Mesothelial cell of epicardium (in vitro differentiated cells): Measurements from ENCODE around the gene ST8SIA4. TPM values are rescaled to one million over a fixed set of nuclear protein-coding genes. Genes with fewer than 3 reads are reported as not detected.

ENCODE experiments used
- DNase-seq, 2 experiments: peaks; one replicate each; pipeline ENCODE4 v3.0.0; 2021; ENCODE audit warnings: low spot score in 2 of 2; ENCODE audit not compliant: unreplicated experiment in 2 of 2
- H3K27ac Mint-ChIP-seq: 2 replicates; pipeline ENCODE4 v1.8.0; 2021; ENCODE audit warnings: mixed read lengths
- H3K27me3 Mint-ChIP-seq: 2 replicates; pipeline ENCODE4 v1.8.0; 2021; ENCODE audit warnings: low read depth, mixed read lengths
- H3K36me3 Mint-ChIP-seq: 2 replicates; pipeline ENCODE4 v1.8.0; 2021; ENCODE audit warnings: mixed read lengths
- H3K4me1 Mint-ChIP-seq: 2 replicates; pipeline ENCODE4 v1.8.0; 2021; ENCODE audit warnings: mixed read lengths
- H3K4me3 Mint-ChIP-seq: 2 replicates; pipeline ENCODE4 v1.8.0; 2021; ENCODE audit warnings: mild to moderate bottlenecking, moderate library complexity, mixed read lengths
- H3K9me3 Mint-ChIP-seq: 2 replicates; pipeline ENCODE4 v1.8.0; 2021; ENCODE audit warnings: mixed read lengths
- CTCF ChIP-seq: fragments of 200-600 bp; sonication (generic); IDR thresholded peaks from one replicate; pipeline ENCODE4 v1.5.0; 2021; ENCODE audit warnings: antibody characterized with exemption; ENCODE audit not compliant: unreplicated experiment
- total RNA-seq: library from RNA; stranded (reverse); gene quantifications from 3 replicates; pipeline ENCODE4 v1.2.1, GENCODE V29; 2021

ST8SIA4 gene
- total RNA-seq, 1 donor from 2014 or later = 9.6 TPM

GRCh38 chr5:100802208-100802607 is 100.9 kb downstream of the ST8SIA4 start:
- no peak overlapping the region for H3K4me3 Mint-ChIP-seq
- TF ChIP-seq CTCF = no peak
- H3K27me3 Mint-ChIP-seq = no peaks in the 10 kb centered on the region
- H3K4me1 Mint-ChIP-seq = peaks cover 6% of the 10 kb centered on the region
- H3K9me3 Mint-ChIP-seq = peaks cover 4% of the 10 kb centered on the region
- no peak for DNase-seq
- H3K27ac Mint-ChIP-seq = no peak overlapping the region
- H3K36me3 Mint-ChIP-seq = no peaks in the 10 kb centered on the region

- no peak for TF ChIP-seq CTCF
- peaks cover 4% of the 10 kb centered on the region for H3K9me3 Mint-ChIP-seq
- H3K4me1 Mint-ChIP-seq = no peaks in the 10 kb centered on the region
- H3K4me3 Mint-ChIP-seq = no peak overlapping the region
- H3K36me3 Mint-ChIP-seq = no peaks in the 10 kb centered on the region
- H3K27ac Mint-ChIP-seq = no peak overlapping the region
- no peaks in the 10 kb centered on the region for H3K27me3 Mint-ChIP-seq
- no peak for DNase-seq
Observed at GRCh38 chr5:100800562-100800961, 102.5 kb downstream of the ST8SIA4 start.

GRCh38 chr5:100799166-100799565 is 103.9 kb downstream of the ST8SIA4 start:
- no peak for TF ChIP-seq CTCF
- no peaks in the 10 kb centered on the region for H3K27me3 Mint-ChIP-seq
- no peak overlapping the region for H3K4me3 Mint-ChIP-seq
- H3K36me3 Mint-ChIP-seq = no peaks in the 10 kb centered on the region
- H3K9me3 Mint-ChIP-seq = peaks cover 4% of the 10 kb centered on the region
- DNase-seq = no peak
- H3K27ac Mint-ChIP-seq = no peak overlapping the region
- no peaks in the 10 kb centered on the region for H3K4me1 Mint-ChIP-seq

GRCh38 chr5:100797861-100798260 is 105.2 kb downstream of the ST8SIA4 start:
- DNase-seq = no peak
- H3K4me1 Mint-ChIP-seq = no peaks in the 10 kb centered on the region
- no peaks in the 10 kb centered on the region for H3K27me3 Mint-ChIP-seq
- H3K36me3 Mint-ChIP-seq = no peaks in the 10 kb centered on the region
- no peak overlapping the region for H3K4me3 Mint-ChIP-seq
- no peak for TF ChIP-seq CTCF
- H3K9me3 Mint-ChIP-seq = peaks cover 4% of the 10 kb centered on the region
- no peak overlapping the region for H3K27ac Mint-ChIP-seq

GRCh38 chr5:100796851-100797250 is 106.2 kb downstream of the ST8SIA4 start:
- H3K4me3 Mint-ChIP-seq = no peak overlapping the region
- no peak overlapping the region for H3K27ac Mint-ChIP-seq
- TF ChIP-seq CTCF = no peak
- peaks cover under 1% of the 10 kb centered on the region for H3K9me3 Mint-ChIP-seq
- no peaks in the 10 kb centered on the region for H3K36me3 Mint-ChIP-seq
- no peaks in the 10 kb centered on the region for H3K4me1 Mint-ChIP-seq
- DNase-seq = no peak
- no peaks in the 10 kb centered on the region for H3K27me3 Mint-ChIP-seq

- Mint-ChIP-seq H3K27me3 (no peaks in the 10 kb centered on the region), H3K9me3 (no peaks in the 10 kb centered on the region), H3K4me1 (peaks cover 17% of the 10 kb centered on the region), H3K27ac (no peak overlapping the region), H3K4me3 (no peak overlapping the region), H3K36me3 (no peaks in the 10 kb centered on the region)
- TF ChIP-seq CTCF = no peak
- no peak for DNase-seq
Observed at GRCh38 chr5:100794844-100795243, 108.2 kb downstream of the ST8SIA4 start.
